ENCODE data around the gene ZC3H18. TPM values are rescaled to one million over a fixed set of nuclear protein-coding genes. Genes with fewer than 3 reads are reported as not detected.

Gene ZC3H18
- total RNA-seq, 2 experiments from 2014 or later, result 83.4 to 88.7 TPM

GRCh38 chr16:88681084-88681680 lies 111.0 kb downstream of the ZC3H18 start:
- Mint-ChIP-seq H3K9me3 (no peaks in the 10 kb centered on the region), H3K36me3 (peaks cover 8% of the 10 kb centered on the region), H3K27me3 (no peaks in the 10 kb centered on the region), H3K4me3 (peak overlapping the region; percentile 81), H3K4me1 (peaks cover 27% of the 10 kb centered on the region), H3K27ac (peak overlapping the region; percentile 98)
- DNase-seq (peak; percentile 70), ATAC-seq (ENCODE audit: low read depth) (peak; percentile 7)
- POLR2A ChIA-PET, result interaction anchor here (1.0 to 3.4 kb wide), 11 partner anchors 9 to 113 kb away, joined by 3 to 23 read pairs (median 5); partner anchors contain the start of gene MVD

Other genes with a start within 250 kb of the ZC3H18 start
- gene ZNF469, start 187.4 kb upstream of the ZC3H18 start, total RNA-seq, result 1 to 10 TPM; 1.1 to 1.2 TPM
- 10 to 100 TPM; 19.0 to 19.2 TPM for gene ZFPM1, start 117.1 kb upstream of the ZC3H18 start, total RNA-seq
- gene IL17C, start 68.2 kb downstream of the ZC3H18 start, total RNA-seq, result under 1 TPM in 1 of 2 experiments, not detected in 1; 0.68 TPM
- gene CYBA, start 80.7 kb downstream of the ZC3H18 start, total RNA-seq, result 100 to 1,000 TPM; 505 to 513 TPM
- gene MVD, start 92.7 kb downstream of the ZC3H18 start, total RNA-seq, result 10 to 100 TPM; 80.7 to 84.2 TPM
- 10 to 100 TPM; 14.4 to 15.0 TPM for gene SNAI3, start 116.1 kb downstream of the ZC3H18 start, total RNA-seq
- 100 to 1,000 TPM; 227 to 229 TPM for gene RNF166, start 136.0 kb downstream of the ZC3H18 start, total RNA-seq
- 10 to 100 TPM; 22.8 to 25.7 TPM for gene CTU2, start 136.1 kb downstream of the ZC3H18 start, total RNA-seq
- gene PIEZO1, start 214.8 kb downstream of the ZC3H18 start, total RNA-seq, result 100 to 1,000 TPM; 206 to 220 TPM
- gene CDT1, start 233.4 kb downstream of the ZC3H18 start, total RNA-seq, result 100 to 1,000 TPM; 135 to 140 TPM
- gene APRT, start 241.5 kb downstream of the ZC3H18 start, total RNA-seq, result 100 to 1,000 TPM; 124 to 139 TPM

All from activated naive CD8-positive, alpha-beta T cell treated with anti-CD3 and anti-CD28 coated beads, Interleukin-2, amount 10 ng/mL, durations not matched to agents 7 days and 5 days (primary cell).